Chondrocyte (in vitro differentiated cells): Measurements from ENCODE around the gene KLF12. TPM values are rescaled to one million over a fixed set of nuclear protein-coding genes. Genes with fewer than 3 reads are reported as not detected.

ENCODE experiments used
- DNase-seq: peaks from one replicate; pipeline ENCODE4 v3.0.0; 2021; ENCODE audit warnings: mixed read lengths, low spot score
- H3K27ac Mint-ChIP-seq: one replicate; pipeline ENCODE4 v1.8.0; 2021; ENCODE audit warnings: mild to moderate bottlenecking, moderate library complexity, mixed read lengths; ENCODE audit not compliant: unreplicated experiment
- H3K27me3 Mint-ChIP-seq: 2 replicates; pipeline ENCODE4 v1.8.0; 2021; ENCODE audit warnings: low read depth, mixed read lengths
- H3K36me3 Mint-ChIP-seq: 2 replicates; pipeline ENCODE4 v1.8.0; 2021; ENCODE audit warnings: low read depth, mixed read lengths
- H3K4me1 Mint-ChIP-seq: 2 replicates; pipeline ENCODE4 v1.8.0; 2021; ENCODE audit warnings: low read depth, mild to moderate bottlenecking, mixed read lengths
- H3K4me3 Mint-ChIP-seq: one replicate; pipeline ENCODE4 v1.8.0; 2021; ENCODE audit warnings: mild to moderate bottlenecking, moderate library complexity, mixed read lengths; ENCODE audit not compliant: unreplicated experiment
- H3K9me3 Mint-ChIP-seq: 2 replicates; pipeline ENCODE4 v1.8.0; 2021; ENCODE audit warnings: low read depth, mixed read lengths
- CTCF ChIP-seq: fragments of 200-600 bp; sonication (generic); IDR thresholded peaks from 2 replicates; pipeline ENCODE4 v1.5.0; 2021; ENCODE audit warnings: antibody characterized with exemption, mild to moderate bottlenecking, moderate library complexity
- total RNA-seq: library from RNA; stranded (reverse); gene quantifications from 3 replicates; pipeline ENCODE4 v1.2.1, GENCODE V29; 2021

The KLF12 gene
- total RNA-seq, 1 donor from 2014 or later = 29.0 TPM

GRCh38 chr13:74118328-74118727 lies 15.9 kb downstream of the KLF12 start:
- TF ChIP-seq CTCF = no peak
- peaks cover 21% of the 10 kb centered on the region for H3K9me3 Mint-ChIP-seq
- DNase-seq = no peak
- peaks cover 33% of the 10 kb centered on the region for H3K4me1 Mint-ChIP-seq
- H3K36me3 Mint-ChIP-seq = peaks cover 9% of the 10 kb centered on the region
- H3K27ac Mint-ChIP-seq = no peak overlapping the region
- H3K4me3 Mint-ChIP-seq = no peak overlapping the region
- no peaks in the 10 kb centered on the region for H3K27me3 Mint-ChIP-seq

GRCh38 chr13:74117207-74117705 lies 16.9 kb downstream of the KLF12 start:
- no peak for DNase-seq
- Mint-ChIP-seq H3K4me1 (peaks cover 39% of the 10 kb centered on the region), H3K36me3 (peaks cover 10% of the 10 kb centered on the region), H3K27ac (no peak overlapping the region), H3K27me3 (no peaks in the 10 kb centered on the region), H3K9me3 (peaks cover 21% of the 10 kb centered on the region), H3K4me3 (no peak overlapping the region)
- no peak for TF ChIP-seq CTCF

GRCh38 chr13:74115133-74115532 lies 19.1 kb downstream of the KLF12 start:
- no peak for TF ChIP-seq CTCF
- Mint-ChIP-seq H3K27me3 (no peaks in the 10 kb centered on the region), H3K27ac (peak overlapping the region; percentile 57), H3K9me3 (peaks cover 21% of the 10 kb centered on the region), H3K4me1 (peaks cover 56% of the 10 kb centered on the region), H3K36me3 (peaks cover 10% of the 10 kb centered on the region), H3K4me3 (no peak overlapping the region)
- DNase-seq = no peak

GRCh38 chr13:74114641-74115040 lies 19.6 kb downstream of the KLF12 start:
- no peak for TF ChIP-seq CTCF
- no peak overlapping the region for H3K4me3 Mint-ChIP-seq

GRCh38 chr13:74114202-74114601 lies 20.0 kb downstream of the KLF12 start:
- Mint-ChIP-seq H3K4me1 (peaks cover 63% of the 10 kb centered on the region), H3K9me3 (peaks cover 16% of the 10 kb centered on the region), H3K27me3 (no peaks in the 10 kb centered on the region), H3K4me3 (no peak overlapping the region), H3K36me3 (peaks cover 6% of the 10 kb centered on the region), H3K27ac (peak overlapping the region; percentile 71)
- no peak for TF ChIP-seq CTCF
- no peak for DNase-seq

More at GRCh38 chr13:74114641-74115040, 19.6 kb downstream of the KLF12 start:
- H3K4me1 Mint-ChIP-seq = peaks cover 61% of the 10 kb centered on the region
- H3K36me3 Mint-ChIP-seq = peaks cover 10% of the 10 kb centered on the region
- no peak for DNase-seq
- H3K27me3 Mint-ChIP-seq = no peaks in the 10 kb centered on the region
- H3K9me3 Mint-ChIP-seq = peaks cover 20% of the 10 kb centered on the region
- H3K27ac Mint-ChIP-seq = peak overlapping the region; percentile 57
